GM13976 (cell line): ENCODE data around the gene ARG1.

ENCODE experiments used
- DNase-seq: peaks from one replicate; pipeline ENCODE4 v3.0.0; 2012; ENCODE audit warnings: low spot score
- CTCF ChIP-seq: IDR thresholded peaks from 2 replicates; pipeline ENCODE4 v1.5.1; 2012; ENCODE audit warnings: borderline replicate concordance, mild to moderate bottlenecking; ENCODE audit not compliant: insufficient read depth; ENCODE audit errors: extremely low read depth, missing control alignments, control extremely low read depth
- in situ Hi-C: fragments of 300-500 bp; cut with MboI; formaldehyde crosslinking; loops from one replicate; pipeline ENCODE4 v1.12.0; 2022; ENCODE audit warnings: low sequenced_read_pairs, mixed read lengths, inconsistent platforms; ENCODE audit not compliant: unreplicated experiment

Gene ARG1

GRCh38 chr6:131602781-131603312 is 29.8 kb downstream of the ARG1 start:
- in situ Hi-C loops = no loop called here
- no peak for DNase-seq
- TF ChIP-seq CTCF = no peak

GRCh38 chr6:131613296-131613925 is 40.4 kb downstream of the ARG1 start:
- DNase-seq = no peak
- in situ Hi-C loops = no loop called here
- no peak for TF ChIP-seq CTCF

GRCh38 chr6:131615275-131615674 is 42.2 kb downstream of the ARG1 start:
- no peak for TF ChIP-seq CTCF
- DNase-seq = no peak
- in situ Hi-C loops = no loop called here

- in situ Hi-C loops = no loop called here
- DNase-seq = peak; percentile 87
- TF ChIP-seq CTCF = peak; percentile 100
Measured at GRCh38 chr6:131627724-131628682, 55.0 kb downstream of the ARG1 start, which contains the start of gene MED23. Gene MED23 (minus strand): TSS chr6:131628242. CDS start chr6:131628049, 193 bp downstream.

- DNase-seq = no peak
- no peak for TF ChIP-seq CTCF
- in situ Hi-C loops = no loop called here
Measured at GRCh38 chr6:131628726-131629125, 55.7 kb downstream of the ARG1 start.

- DNase-seq = no peak
- in situ Hi-C loops = no loop called here
- TF ChIP-seq CTCF = no peak
Measured at GRCh38 chr6:131629651-131630050, 56.6 kb downstream of the ARG1 start.
